Tibial artery (tissue), 4 donors: ENCODE results near the gene PRF1.

Experiments
- DNase-seq, 2 donors: peaks; one replicate each; pipeline ENCODE4 v3.0.0-alpha.2; 2019
- H3K27ac ChIP-seq, 2 donors: fragments of 200-600 bp; sonication (generic) in 1 of 2; 1 replicate in 1 of 2; 2 replicates in 1 of 2; pipeline ENCODE4 v1.5.1; 2018 to 2019; ENCODE audit warnings: mild to moderate bottlenecking in 1 of 2
- H3K27me3 ChIP-seq, 2 donors: fragments of 200-600 bp; sonication (generic) in 1 of 2; one replicate each; pipeline versions ENCODE4 v1.5.1 to v1.6.0; 2016 to 2019
- H3K36me3 ChIP-seq, 3 donors: fragments of 200-600 bp; sonication (generic) in 2 of 3; one replicate each; pipeline ENCODE4 v1.5.1; 2016 to 2019; ENCODE audit warnings: mild to moderate bottlenecking in 2 of 3
- H3K4me1 ChIP-seq, 4 donors: fragments of 200-600 bp; sonication (generic) in 2 of 4; 1 replicate in 3 of 4; 2 replicates in 1 of 4; pipeline ENCODE4 v1.5.1; 2016 to 2019
- H3K4me3 ChIP-seq, 2 donors: fragments of 200-600 bp; sonication (generic) in 1 of 2; 1 replicate in 1 of 2; 2 replicates in 1 of 2; pipeline ENCODE4 v1.5.1; 2018 to 2019; ENCODE audit warnings: mild to moderate bottlenecking in 2 of 2
- H3K9me3 ChIP-seq, 3 donors: fragments of 200-600 bp; sonication (generic) in 1 of 3; one replicate each; pipeline ENCODE4 v1.5.1; 2016 to 2019
- CTCF ChIP-seq, 2 experiments: fragments of 200-600 bp in 1 of 2; fragments of 450-650 bp in 1 of 2; IDR thresholded peaks; one replicate each; pipeline ENCODE4 v1.5.1; 2017 to 2019; ENCODE audit warnings: antibody characterized with exemption in 2 of 2, mild to moderate bottlenecking in 1 of 2, moderate library complexity in 1 of 2
- intact Hi-C: fragments of 100-400 bp; cut with DNase I; formaldehyde crosslinking; loops from one replicate; pipeline ENCODE4 v1.15.0; 2023; ENCODE audit warnings: low total_unique reads

The PRF1 gene

GRCh38 chr10:70565556-70566514, 36.7 kb downstream of the PRF1 start:
- DNase-seq, result no peak
- Histone ChIP-seq H3K4me1 (no peaks in the 10 kb centered on the region), H3K9me3 (no peaks in the 10 kb centered on the region), H3K36me3 (peaks cover 0 to 40% (median 7%) of the 10 kb centered on the region in 3 donors), H3K27me3 (no peaks in the 10 kb centered on the region), H3K4me3 (no peak overlapping the region), H3K27ac (no peak overlapping the region)
- no peak for TF ChIP-seq CTCF (IDR thresholded peaks at IDR 0.05)
- intact Hi-C loops, result no loop called here

GRCh38 chr10:70564901-70565351, 37.6 kb downstream of the PRF1 start:
- TF ChIP-seq CTCF (IDR thresholded peaks at IDR 0.05), result no peak
- Histone ChIP-seq H3K9me3 (no peaks in the 10 kb centered on the region), H3K36me3 (peaks cover 0 to 40% (median 7%) of the 10 kb centered on the region in 3 donors), H3K27ac (no peak overlapping the region), H3K4me1 (no peaks in the 10 kb centered on the region), H3K4me3 (no peak overlapping the region), H3K27me3 (no peaks in the 10 kb centered on the region)
- intact Hi-C loops, result no loop called here
- no peak for DNase-seq

- no peak overlapping the region for H3K4me3 ChIP-seq
- H3K9me3 ChIP-seq, result no peaks in the 10 kb centered on the region
- no peaks in the 10 kb centered on the region for H3K27me3 ChIP-seq
- intact Hi-C loops, result no loop called here
- no peak for DNase-seq
- peaks cover 0 to 40% (median 7%) of the 10 kb centered on the region in 3 donors for H3K36me3 ChIP-seq
- no peak for TF ChIP-seq CTCF (IDR thresholded peaks at IDR 0.05)
- H3K4me1 ChIP-seq, result peaks cover 0 to 2% (median 0%) of the 10 kb centered on the region in 4 donors
- H3K27ac ChIP-seq, result no peak overlapping the region
Measured at GRCh38 chr10:70564113-70564725, 38.3 kb downstream of the PRF1 start.

- Histone ChIP-seq H3K36me3 (peaks cover 0 to 35% (median 7%) of the 10 kb centered on the region in 3 donors), H3K27ac (no peak overlapping the region), H3K9me3 (no peaks in the 10 kb centered on the region), H3K4me3 (no peak overlapping the region), H3K4me1 (peaks cover 0 to 5% (median 0%) of the 10 kb centered on the region in 4 donors), H3K27me3 (no peaks in the 10 kb centered on the region)
- no peak for DNase-seq
- no peak for TF ChIP-seq CTCF (IDR thresholded peaks at IDR 0.05)
- intact Hi-C loops, result no loop called here
Measured at GRCh38 chr10:70563230-70563629, 39.3 kb downstream of the PRF1 start.

GRCh38 chr10:70562036-70562755, 40.3 kb downstream of the PRF1 start:
- peak in 1 of 2 donors; percentile 50 for DNase-seq
- H3K27me3 ChIP-seq, result no peaks in the 10 kb centered on the region
- no peak overlapping the region for H3K4me3 ChIP-seq
- intact Hi-C loops, result no loop called here
- peaks cover 0 to 34% (median 7%) of the 10 kb centered on the region in 3 donors for H3K36me3 ChIP-seq
- no peak for TF ChIP-seq CTCF (IDR thresholded peaks at IDR 0.05)
- H3K27ac ChIP-seq, result no peak overlapping the region
- H3K4me1 ChIP-seq, result peaks cover 0 to 5% (median 0%) of the 10 kb centered on the region in 4 donors
- no peaks in the 10 kb centered on the region for H3K9me3 ChIP-seq
